Endothelial cell of umbilical vein (primary cell): ENCODE measurements around the gene STK16.

ENCODE experiments used
- CTCF ChIP-seq, 2 donors: IDR thresholded peaks; 1 replicate in 1 of 2; 2 replicates in 1 of 2; pipeline ENCODE4 v1.5.1; 2011; ENCODE audit warnings: low read length in 2 of 2, mild to moderate bottlenecking in 2 of 2, moderate library complexity in 2 of 2, control low read depth in 1 of 2, inconsistent platforms in 1 of 2, low read depth in 1 of 2; ENCODE audit not compliant: insufficient read depth in 1 of 2; ENCODE audit errors: extremely low read depth in 1 of 2
- EZH2 ChIP-seq: IDR thresholded peaks from 2 replicates; pipeline ENCODE4 v1.6.1; 2012; ENCODE audit warnings: borderline replicate concordance, low read depth, mild to moderate bottlenecking, moderate library complexity, low read length, inconsistent platforms; ENCODE audit not compliant: severe bottlenecking
- GATA2 ChIP-seq: IDR thresholded peaks from 2 replicates; pipeline ENCODE4 v1.7.0; 2011; ENCODE audit warnings: low read depth, mild to moderate bottlenecking, moderate library complexity, mixed read lengths, low read length; ENCODE audit not compliant: insufficient read length, insufficient read depth
- MAX ChIP-seq: IDR thresholded peaks from 2 replicates; pipeline ENCODE4 v1.6.1; 2011; ENCODE audit not compliant: insufficient read depth, insufficient read length
- POLR2AphosphoS5 ChIP-seq: IDR thresholded peaks from 2 replicates; pipeline ENCODE4 v1.6.1; 2012; ENCODE audit warnings: low read depth, mild to moderate bottlenecking, control low read depth, low read length, moderate library complexity; ENCODE audit not compliant: insufficient read depth

- TF ChIP-seq MAX = no peak
- TF ChIP-seq EZH2 = no peak
- TF ChIP-seq CTCF (IDR thresholded peaks at IDR 0.05; ENCODE audit: extremely low read depth in 1 of 2, insufficient read depth in 1 of 2, low read depth in 1 of 2, low read length in 2 of 2) = no peak
- TF ChIP-seq POLR2AphosphoS5 = no peak
- TF ChIP-seq GATA2 = no peak
Observed at GRCh38 chr2:219272356-219272755, 27.1 kb downstream of the STK16 start.
